ENCODE data around the gene SF3B5. TPM values are rescaled to one million over a fixed set of nuclear protein-coding genes. Genes with fewer than 3 reads are reported as not detected.

SF3B5 gene
- 104 and 113 TPM in 2 replicates for total RNA-seq (2022)
- percentile 80 among the genes with signal in this experiment for Bru-seq, nascent RNA
- BruChase-seq, experiment 1, labeled RNA remaining after a 6-hour chase = percentile 99 among the genes with signal in this experiment
- percentile 98 among the genes with signal in this experiment for BruChase-seq, experiment 2, labeled RNA remaining after a 2-hour chase
- long read RNA-seq, transcript SF3B5-201 (1 exons, 693 nt) = major isoform, 121 of 121 reads
- long read RNA-seq, partial matches to known transcripts = 0 of 121 reads
- long read RNA-seq, other reads (novel, unspliced or antisense) = 0 of 121 reads

DNA sequence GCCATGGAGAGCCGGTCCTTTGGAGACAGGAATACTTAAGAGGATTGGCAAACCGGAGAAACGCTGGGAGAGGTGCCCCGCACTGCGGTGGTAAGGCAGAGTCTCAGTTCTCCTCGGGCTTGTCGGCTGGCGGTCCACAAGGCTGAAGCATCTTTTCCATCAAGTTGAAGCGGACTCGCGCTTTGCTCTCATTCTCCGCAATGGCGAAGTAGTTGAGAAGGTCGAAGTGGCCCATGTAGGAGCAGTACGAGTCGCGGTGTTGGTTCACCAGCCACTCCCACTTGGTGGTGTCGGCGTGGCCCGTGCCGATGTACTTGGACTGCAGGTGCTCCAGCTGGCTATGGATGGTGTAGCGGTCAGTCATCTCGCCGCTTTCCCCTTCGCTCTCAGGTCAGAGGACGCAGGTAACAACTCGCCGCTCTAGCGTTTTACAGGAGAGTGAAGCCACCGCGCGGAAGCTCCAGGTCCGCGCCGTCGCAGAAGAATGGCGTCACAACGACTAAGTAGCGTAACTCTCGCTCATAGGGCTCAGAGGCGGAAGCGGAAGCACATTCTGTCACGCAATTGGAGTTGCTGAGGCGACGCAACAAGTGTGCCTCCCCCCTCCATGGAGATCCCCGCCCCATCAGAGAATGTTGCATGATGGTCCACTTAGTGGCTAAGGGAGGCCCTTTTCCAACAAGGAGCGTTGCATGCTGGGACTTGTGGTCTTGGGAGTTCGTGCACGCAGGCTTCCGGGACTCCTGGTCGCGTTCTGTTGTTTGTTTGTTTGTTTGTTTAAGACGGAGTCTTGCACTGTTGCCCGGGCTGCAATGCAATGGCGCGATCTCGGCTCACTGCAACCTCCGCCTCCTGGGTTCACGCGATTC is at the start of gene SF3B5:
Gene SF3B5, minus strand, starts transcription at position 440 of the 869 bp plus-strand sequence. Its CDS starts 76 bp downstream, at position 364.
- TF ChIP-seq, protein P1, sequence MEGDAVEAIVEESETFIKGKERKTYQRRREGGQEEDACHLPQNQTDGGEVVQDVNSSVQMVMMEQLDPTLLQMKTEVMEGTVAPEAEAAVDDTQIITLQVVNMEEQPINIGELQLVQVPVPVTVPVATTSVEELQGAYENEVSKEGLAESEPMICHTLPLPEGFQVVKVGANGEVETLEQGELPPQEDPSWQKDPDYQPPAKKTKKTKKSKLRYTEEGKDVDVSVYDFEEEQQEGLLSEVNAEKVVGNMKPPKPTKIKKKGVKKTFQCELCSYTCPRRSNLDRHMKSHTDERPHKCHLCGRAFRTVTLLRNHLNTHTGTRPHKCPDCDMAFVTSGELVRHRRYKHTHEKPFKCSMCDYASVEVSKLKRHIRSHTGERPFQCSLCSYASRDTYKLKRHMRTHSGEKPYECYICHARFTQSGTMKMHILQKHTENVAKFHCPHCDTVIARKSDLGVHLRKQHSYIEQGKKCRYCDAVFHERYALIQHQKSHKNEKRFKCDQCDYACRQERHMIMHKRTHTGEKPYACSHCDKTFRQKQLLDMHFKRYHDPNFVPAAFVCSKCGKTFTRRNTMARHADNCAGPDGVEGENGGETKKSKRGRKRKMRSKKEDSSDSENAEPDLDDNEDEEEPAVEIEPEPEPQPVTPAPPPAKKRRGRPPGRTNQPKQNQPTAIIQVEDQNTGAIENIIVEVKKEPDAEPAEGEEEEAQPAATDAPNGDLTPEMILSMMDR (IDR thresholded peaks at IDR 0.05; ENCODE audit: unreplicated experiment) = no peak
- peaks cover 25% of the 10 kb centered on the region for H3K36me3 Mint-ChIP-seq (ENCODE audit: insufficient read depth, unreplicated experiment)
- no peaks in the 10 kb centered on the region for H3K9me3 Mint-ChIP-seq (ENCODE audit: low read depth, unreplicated experiment)
- CTCF ChIA-PET = no interaction called here
- intact Hi-C loops (cut with micrococcal nuclease; ENCODE audit: unreplicated experiment) = loop anchor here (10.0 kb wide), 1 partner anchor 151 kb away; no protein-coding TSS in a partner anchor
- H3K4me1 Mint-ChIP-seq (ENCODE audit: low read depth, unreplicated experiment) = peaks cover 8% of the 10 kb centered on the region
- peak within 1 kb of the TSS; percentile 91 for H3K27ac Mint-ChIP-seq (ENCODE audit: unreplicated experiment)
- H3K27me3 Mint-ChIP-seq (ENCODE audit: unreplicated experiment) = no peaks in the 10 kb centered on the region
- H3K4me3 Mint-ChIP-seq (ENCODE audit: low read depth, unreplicated experiment) = peak within 1 kb of the TSS; percentile 79
- DNase-seq = peak; percentile 91
- TSS peak; percentile 97 for BruUV-seq (replicated peaks)

DNA sequence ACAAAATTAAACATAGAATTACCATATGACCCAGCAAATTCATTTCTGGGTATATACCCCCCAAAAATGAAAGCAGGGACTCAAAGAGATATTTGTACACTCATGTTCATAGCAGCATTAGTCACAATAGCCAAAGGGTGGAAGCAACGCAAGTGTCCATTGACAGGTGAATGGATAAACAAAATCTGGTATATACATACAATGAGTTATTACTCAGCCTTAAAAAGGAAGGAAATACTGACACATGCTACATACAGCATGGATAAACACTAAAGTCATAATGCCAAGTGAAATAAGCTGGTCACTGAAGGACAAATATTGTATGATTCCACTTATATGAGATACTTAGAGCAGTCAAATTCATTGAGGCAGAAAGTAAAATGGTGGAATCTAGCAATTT is 49.6 kb upstream of the SF3B5 start:
- Mint-ChIP-seq H3K9me3 (ENCODE audit: low read depth, unreplicated experiment) (no peaks in the 10 kb centered on the region), H3K36me3 (ENCODE audit: insufficient read depth, unreplicated experiment) (peaks cover 5% of the 10 kb centered on the region), H3K4me3 (ENCODE audit: low read depth, unreplicated experiment) (no peak overlapping the region), H3K27me3 (ENCODE audit: unreplicated experiment) (peaks cover 27% of the 10 kb centered on the region), H3K4me1 (ENCODE audit: low read depth, unreplicated experiment) (no peaks in the 10 kb centered on the region), H3K27ac (ENCODE audit: unreplicated experiment) (no peak overlapping the region)
- no TSS peak for BruUV-seq (replicated peaks)
- CTCF ChIA-PET = no interaction called here
- no peak for DNase-seq
- TF ChIP-seq, protein P1 (IDR thresholded peaks at IDR 0.05; ENCODE audit: unreplicated experiment) = no peak
- intact Hi-C loops (cut with micrococcal nuclease; ENCODE audit: unreplicated experiment) = no loop called here

DNA sequence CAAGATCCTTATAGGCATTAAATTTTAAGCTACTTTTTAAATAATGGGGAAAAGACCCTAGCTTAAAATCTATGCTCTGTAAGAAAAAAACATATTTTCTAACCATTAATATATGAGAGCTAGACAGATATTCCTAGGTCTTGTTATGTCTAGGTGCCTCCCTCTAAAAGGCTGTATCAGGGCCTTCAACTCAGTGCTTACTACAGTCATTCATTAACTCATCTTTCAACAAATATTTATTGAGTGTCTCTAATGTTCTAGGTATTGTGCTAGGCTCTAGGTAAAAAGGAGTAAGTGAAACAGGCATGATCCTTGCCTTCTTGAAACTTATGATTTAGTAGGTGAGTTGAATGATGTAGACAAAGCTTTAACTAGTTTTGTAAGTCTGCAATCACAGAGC is 48.5 kb upstream of the SF3B5 start:
- no peak for DNase-seq
- Mint-ChIP-seq H3K4me1 (ENCODE audit: low read depth, unreplicated experiment) (no peaks in the 10 kb centered on the region), H3K27ac (ENCODE audit: unreplicated experiment) (no peak overlapping the region), H3K9me3 (ENCODE audit: low read depth, unreplicated experiment) (no peaks in the 10 kb centered on the region), H3K4me3 (ENCODE audit: low read depth, unreplicated experiment) (no peak overlapping the region), H3K36me3 (ENCODE audit: insufficient read depth, unreplicated experiment) (no peaks in the 10 kb centered on the region), H3K27me3 (ENCODE audit: unreplicated experiment) (peaks cover 16% of the 10 kb centered on the region)
- CTCF ChIA-PET = interaction anchor here (0.6 to 1.0 kb wide), 2 partner anchors 12 to 20 kb away, joined by 3 read pairs; no protein-coding TSS in a partner anchor
- intact Hi-C loops (cut with micrococcal nuclease; ENCODE audit: unreplicated experiment) = no loop called here
- TF ChIP-seq, protein P1 (IDR thresholded peaks at IDR 0.05; ENCODE audit: unreplicated experiment) = no peak
- BruUV-seq (replicated peaks) = no TSS peak

DNA sequence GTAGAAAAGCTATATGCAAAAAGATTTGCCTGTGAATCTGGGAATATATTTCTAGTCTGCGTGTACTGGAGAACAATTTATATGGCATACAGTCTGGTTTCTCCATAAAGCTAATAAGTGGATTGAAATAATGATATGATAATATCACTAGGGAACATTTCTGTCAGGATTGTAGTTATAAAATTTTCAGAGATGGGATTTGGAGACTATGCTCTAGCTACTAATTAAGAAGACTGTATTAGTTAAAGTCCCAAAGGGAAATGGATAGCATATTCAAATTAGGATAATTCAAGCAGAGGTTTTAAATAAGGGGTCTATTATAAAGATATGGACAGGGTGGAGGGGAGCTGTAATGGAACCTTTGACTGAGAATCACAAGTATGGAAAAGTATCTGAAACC is 47.7 kb upstream of the SF3B5 start:
- Mint-ChIP-seq H3K9me3 (ENCODE audit: low read depth, unreplicated experiment) (no peaks in the 10 kb centered on the region), H3K4me1 (ENCODE audit: low read depth, unreplicated experiment) (no peaks in the 10 kb centered on the region), H3K36me3 (ENCODE audit: insufficient read depth, unreplicated experiment) (no peaks in the 10 kb centered on the region), H3K4me3 (ENCODE audit: low read depth, unreplicated experiment) (no peak overlapping the region), H3K27ac (ENCODE audit: unreplicated experiment) (no peak overlapping the region), H3K27me3 (ENCODE audit: unreplicated experiment) (peaks cover 9% of the 10 kb centered on the region)
- no TSS peak for BruUV-seq (replicated peaks)
- CTCF ChIA-PET = interaction anchor here (1.0 kb wide), 1 partner anchor 19 kb away, joined by 3 read pairs; no protein-coding TSS in a partner anchor
- no peak for DNase-seq
- intact Hi-C loops (cut with micrococcal nuclease; ENCODE audit: unreplicated experiment) = no loop called here
- TF ChIP-seq, protein P1 (IDR thresholded peaks at IDR 0.05; ENCODE audit: unreplicated experiment) = no peak

All from Calu3 (cell line).